ENCODE data around the gene MIEN1. TPM values are rescaled to one million over a fixed set of nuclear protein-coding genes. Genes with fewer than 3 reads are reported as not detected.

MIEN1 gene
- total and polyA plus RNA-seq, 2 donors (not counting 1 experiment from before 2014, with no cell fraction given) = 41.1 to 63.2 TPM

DNA sequence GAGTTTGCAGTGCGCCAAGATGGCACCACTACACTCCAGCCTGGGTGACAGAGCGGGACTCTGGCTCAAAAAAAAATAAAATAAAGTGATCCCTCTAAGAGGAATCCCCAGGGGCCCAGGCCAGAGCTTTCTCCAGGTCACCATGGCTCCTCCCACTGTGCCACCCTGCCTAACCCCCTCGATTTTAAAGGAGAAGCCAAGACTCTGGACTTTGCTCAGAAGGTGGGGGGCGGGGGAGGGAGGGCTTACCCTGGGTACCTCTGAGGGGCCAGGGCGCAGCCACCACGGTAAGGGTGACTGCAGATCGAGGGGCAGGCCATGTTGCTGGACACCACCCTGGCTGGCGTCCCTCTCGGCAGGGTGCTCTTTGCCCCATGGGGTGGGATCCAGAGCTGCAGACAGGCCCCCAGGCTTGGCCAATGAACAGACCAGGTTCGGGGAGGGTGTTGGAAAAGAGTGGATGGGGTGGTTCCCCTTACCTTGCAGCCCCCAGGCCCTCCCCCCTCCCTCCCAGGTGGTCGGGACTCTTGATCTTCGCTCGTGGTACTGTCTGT is 7.0 kb upstream of the MIEN1 start:
- Histone ChIP-seq H3K9me3 (ENCODE audit: control extremely low read depth in 1 of 3, control insufficient read depth in 2 of 3, insufficient read depth in 1 of 3, low read length in 2 of 3) (peaks cover 0 to 7% (median 0%) of the 10 kb centered on the region in 3 donors), H2AFZ (ENCODE audit: insufficient read depth, low read depth, low read length, poor library complexity, severe bottlenecking) (peak overlapping the region; percentile 77), H3K27me3 (replicated peaks in 1 of 4; ENCODE audit: control extremely low read depth in 1 of 4, control insufficient read depth in 3 of 4, insufficient read depth in 4 of 4, low read length in 3 of 4) (peaks cover 0 to 34% (median 12%) of the 10 kb centered on the region in 4 experiments), H3K4me2 (replicated peaks; ENCODE audit: low read depth, low read length, poor library complexity, severe bottlenecking) (peak overlapping the region; percentile 82), H3K9ac (ENCODE audit: low read length) (peak overlapping the region; percentile 50), H3K4me3 (ENCODE audit: control extremely low read depth in 1 of 5, extremely low read depth in 1 of 5, insufficient read depth in 1 of 5, low read depth in 2 of 5, low read length in 4 of 5) (peak overlapping the region in 2 of 5 experiments; percentile 46 to 58), H3K36me3 (replicated peaks in 1 of 2; ENCODE audit: control extremely low read depth in 1 of 2, control insufficient read depth in 1 of 2, extremely low read depth in 1 of 2, insufficient read depth in 2 of 2, low read length in 1 of 2) (no peaks in the 10 kb centered on the region), H4K20me1 (ENCODE audit: control insufficient read depth, insufficient read depth, low read length, poor library complexity, severe bottlenecking) (no peaks in the 10 kb centered on the region), H3K27ac (ENCODE audit: low read length in 2 of 2) (no peak overlapping the region), H3K79me2 (ENCODE audit: control insufficient read depth, insufficient read depth, low read length) (peaks cover 2% of the 10 kb centered on the region), H3K4me1 (ENCODE audit: control insufficient read depth in 2 of 2, insufficient read depth in 2 of 2, low read length in 2 of 2) (peaks cover 32 to 35% of the 10 kb centered on the region in 2 donors)
- Mint-ChIP-seq H3K4me1 (peaks cover 35% of the 10 kb centered on the region), H3K27ac (no peak overlapping the region), H3K27me3 (peaks cover 30% of the 10 kb centered on the region), H3K9me3 (ENCODE audit: insufficient read depth) (no peaks in the 10 kb centered on the region), H3K4me3 (peak overlapping the region; percentile 59)
- TF ChIP-seq, protein P1, sequence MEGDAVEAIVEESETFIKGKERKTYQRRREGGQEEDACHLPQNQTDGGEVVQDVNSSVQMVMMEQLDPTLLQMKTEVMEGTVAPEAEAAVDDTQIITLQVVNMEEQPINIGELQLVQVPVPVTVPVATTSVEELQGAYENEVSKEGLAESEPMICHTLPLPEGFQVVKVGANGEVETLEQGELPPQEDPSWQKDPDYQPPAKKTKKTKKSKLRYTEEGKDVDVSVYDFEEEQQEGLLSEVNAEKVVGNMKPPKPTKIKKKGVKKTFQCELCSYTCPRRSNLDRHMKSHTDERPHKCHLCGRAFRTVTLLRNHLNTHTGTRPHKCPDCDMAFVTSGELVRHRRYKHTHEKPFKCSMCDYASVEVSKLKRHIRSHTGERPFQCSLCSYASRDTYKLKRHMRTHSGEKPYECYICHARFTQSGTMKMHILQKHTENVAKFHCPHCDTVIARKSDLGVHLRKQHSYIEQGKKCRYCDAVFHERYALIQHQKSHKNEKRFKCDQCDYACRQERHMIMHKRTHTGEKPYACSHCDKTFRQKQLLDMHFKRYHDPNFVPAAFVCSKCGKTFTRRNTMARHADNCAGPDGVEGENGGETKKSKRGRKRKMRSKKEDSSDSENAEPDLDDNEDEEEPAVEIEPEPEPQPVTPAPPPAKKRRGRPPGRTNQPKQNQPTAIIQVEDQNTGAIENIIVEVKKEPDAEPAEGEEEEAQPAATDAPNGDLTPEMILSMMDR (IDR thresholded peaks at IDR 0.05) = no peak
- no peak for TF ChIP-seq EZH2 (IDR thresholded peaks at IDR 0.05; ENCODE audit: borderline replicate concordance, insufficient read depth, low read depth, low read length, poor library complexity, severe bottlenecking)
- ChIA-PET POLR2A (interaction anchor here (0.7 kb wide), 1 partner anchor 84 kb away, joined by 5 read pairs; no protein-coding TSS in a partner anchor), CTCF (interaction anchor here (2.0 kb wide), 1 partner anchor 116 kb away, joined by 8 read pairs; no protein-coding TSS in a partner anchor)
- WGBS (ENCODE audit: insufficient coverage) = 73% methylated on average over 5 of the region's 13 CpGs
- peak; percentile 8 for ATAC-seq (ENCODE audit: low read depth)
- DNase-seq = no peak
- intact Hi-C loops (cut with micrococcal nuclease) = no loop called here
